Anterior cingulate cortex (tissue), 58 donors: ENCODE results near the gene COG8.
"Not testable (repeated sequence)": the region's sequence is repeated elsewhere in the genome, so short reads cannot be mapped to it uniquely, and the experiment has no call there.

ENCODE experiments used
- DNase-seq, 58 donors: peaks; one replicate each; lab custom pipeline; 2025; lab: John Stamatoyannopoulos, UW

The COG8 gene

GRCh38 chr16:69319826-69320739 is 19.3 kb downstream of the COG8 start:
- no peak for DNase-seq

GRCh38 chr16:69319381-69319780 is 20.0 kb downstream of the COG8 start:
- no peak for DNase-seq

GRCh38 chr16:69318911-69319289 is 20.5 kb downstream of the COG8 start:
- no peak for DNase-seq

- no peak for DNase-seq
Measured at GRCh38 chr16:69318177-69318910, 21.0 kb downstream of the COG8 start.

GRCh38 chr16:69316595-69317034 is 22.7 kb downstream of the COG8 start:
- DNase-seq = no peak

GRCh38 chr16:69315486-69316311 is 23.7 kb downstream of the COG8 start:
- DNase-seq = peak in 3 of 58 donors; percentile 2 to 16 (median 11)

- peak in 1 of 58 donors; percentile 11 for DNase-seq
Measured at GRCh38 chr16:69314534-69314933, 24.8 kb downstream of the COG8 start.

GRCh38 chr16:69313469-69313868 is 25.9 kb downstream of the COG8 start:
- DNase-seq = no peak

- peak in 8 of 58 donors; percentile 19 to 57 (median 50) for DNase-seq
Measured at GRCh38 chr16:69311533-69312387, 27.6 kb downstream of the COG8 start.

GRCh38 chr16:69310653-69311532 is 28.5 kb downstream of the COG8 start, which contains the start of gene VPS4A:
TSS of gene VPS4A (plus strand) at chr16:69311350. CDS start at chr16:69311512, 162 bp downstream.
- peak; percentile 62 to 98 (median 95) for DNase-seq

DNA sequence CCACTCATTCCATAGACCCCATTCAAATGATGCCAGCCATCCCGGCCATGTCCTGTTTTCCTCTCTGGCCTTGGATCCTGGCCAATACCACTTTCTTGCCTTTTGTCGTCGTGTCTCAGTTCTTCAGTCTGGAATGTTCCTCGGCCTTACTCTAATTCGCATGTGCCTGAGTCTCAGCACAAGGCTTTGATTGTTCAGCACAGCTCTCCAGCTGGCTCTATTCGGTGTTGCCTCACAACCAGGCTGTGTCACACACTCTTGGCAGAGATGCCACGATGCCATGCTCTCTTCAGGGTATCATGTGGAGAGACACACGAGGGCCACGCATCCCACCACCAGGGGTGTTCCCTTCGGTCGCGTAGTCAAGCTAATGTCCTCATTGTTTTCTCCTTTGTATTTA is 30.0 kb downstream of the COG8 start:
- DNase-seq = peak in 46 of 58 donors; percentile 7 to 86 (median 53)

GRCh38 chr16:69307856-69308255 is 31.5 kb downstream of the COG8 start:
- DNase-seq = no peak

DNA sequence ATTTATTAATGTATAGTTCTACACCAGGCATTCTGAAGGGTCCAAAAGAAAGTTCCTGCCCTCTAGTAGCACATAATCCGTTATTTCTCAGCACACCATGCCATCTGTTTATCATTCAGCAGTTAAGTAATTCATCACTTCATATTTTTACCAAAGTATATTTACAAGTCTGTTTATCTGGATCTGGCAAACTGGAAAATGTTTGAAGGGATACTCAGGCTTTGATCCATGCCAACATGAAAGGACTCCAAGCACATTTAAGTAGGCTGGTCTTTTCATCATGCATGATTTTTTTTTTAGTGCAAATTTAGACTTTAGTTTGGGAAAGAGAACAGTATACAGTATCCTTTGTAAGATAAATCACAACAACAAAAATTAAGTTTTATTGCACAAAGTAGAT is 32.3 kb downstream of the COG8 start:
- no peak for DNase-seq

- DNase-seq = no peak
Measured at GRCh38 chr16:69306031-69306430, 33.3 kb downstream of the COG8 start.

GRCh38 chr16:69302301-69302700 is 37.1 kb downstream of the COG8 start:
- no peak for DNase-seq

GRCh38 chr16:69301861-69302260 is 37.5 kb downstream of the COG8 start:
- no peak for DNase-seq

DNA sequence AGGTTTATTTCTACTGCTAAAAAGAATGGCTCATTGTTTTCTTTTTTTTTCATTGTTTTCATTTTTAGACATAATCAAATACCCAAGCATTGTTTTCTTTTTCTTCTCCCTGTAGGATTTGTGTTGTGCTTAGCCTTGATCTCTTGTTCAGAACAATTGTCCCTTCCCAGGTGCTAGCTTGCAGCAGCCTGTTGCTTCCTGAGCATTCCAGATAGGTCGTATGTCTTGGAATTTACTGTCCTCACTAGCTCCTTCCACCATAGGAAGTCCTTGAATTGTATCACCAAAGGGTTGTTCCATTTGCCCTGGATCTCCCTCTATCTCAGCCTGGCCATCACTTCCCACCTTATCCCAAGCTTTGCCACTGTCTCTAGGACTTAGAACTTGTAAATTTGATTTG is 38.2 kb downstream of the COG8 start:
- DNase-seq = no peak

DNA sequence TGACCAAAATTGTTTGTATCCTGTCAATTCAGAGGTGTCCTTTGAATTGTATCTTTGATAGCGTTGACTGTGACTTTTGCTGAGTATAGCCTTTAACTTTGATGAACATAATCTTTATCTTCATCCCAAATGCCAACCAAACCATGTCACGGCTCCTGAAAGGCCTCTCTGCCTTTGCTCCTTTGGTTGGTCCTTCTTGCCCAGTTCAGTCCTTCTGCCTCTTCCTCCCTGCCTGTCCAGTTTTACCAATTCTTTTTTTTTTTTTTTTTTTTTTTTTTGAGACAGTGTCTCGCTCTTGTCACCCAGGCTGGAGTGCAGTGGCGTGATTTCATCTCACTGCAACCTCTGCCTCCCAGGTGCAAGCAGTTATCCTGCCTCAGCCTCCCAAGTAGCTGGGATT is 41.1 kb downstream of the COG8 start:
- DNase-seq = no peak

DNA sequence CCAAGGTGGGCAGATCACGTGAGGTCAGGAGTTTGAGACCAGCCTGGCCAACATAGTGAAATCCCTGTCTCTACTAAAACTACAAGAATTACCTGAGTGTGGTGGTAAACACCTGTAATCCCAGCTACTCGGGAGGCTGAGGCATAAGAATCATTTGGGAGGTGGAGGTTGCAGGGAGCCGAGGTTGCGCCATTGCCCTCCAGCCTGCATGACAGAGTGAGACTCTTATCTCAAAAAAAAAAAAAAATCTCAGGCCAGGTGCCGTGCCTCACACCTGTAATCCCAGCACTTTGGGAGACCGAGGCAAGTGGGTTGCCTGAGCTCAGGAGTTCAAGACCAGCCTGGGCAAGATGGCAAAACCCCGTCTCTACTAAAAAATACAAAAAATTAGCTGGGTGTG is 42.6 kb downstream of the COG8 start:
- DNase-seq = not testable (repeated sequence)
